H1 (cell line): Measurements from ENCODE around the gene RABGAP1. TPM values are rescaled to one million over a fixed set of nuclear protein-coding genes. Genes with fewer than 3 reads are reported as not detected.

Experiments used
- CTCF ChIA-PET: fragments of 300-600 bp; sonication (Branson Sonifier 250); formaldehyde crosslinking; loops from one replicate; lab custom pipeline; 2021; ENCODE audit not compliant: partially characterized antibody; lab: Charles Lee
- POLR2A ChIA-PET: fragments of 300-600 bp; sonication (Branson Sonifier 250); formaldehyde crosslinking; loops from one replicate; lab custom pipeline; 2021; ENCODE audit warnings: inconsistent platforms; ENCODE audit not compliant: partially characterized antibody; lab: Charles Lee
- DNase-seq, 2 experiments: peaks; one replicate each; pipeline versions ENCODE4 v3.0.0 to v3.0.0-alpha.2; 2010 to 2022; ENCODE audit warnings: low spot score in 2 of 2, low read depth in 1 of 2, mixed read lengths in 1 of 2
- FAIRE-seq: peaks from 2 replicates; lab custom pipeline; 2011; peaks lifted over from hg19 to GRCh38; lab: Jason Lieb, UNC
- H2AFZ ChIP-seq: 2 replicates; pipeline ENCODE4 v1.8.1; 2012; ENCODE audit warnings: low read length, inconsistent platforms
- H2AK5ac ChIP-seq: 2 replicates; pipeline ENCODE4 v1.6.1; 2013; ENCODE audit warnings: low read depth, low read length
- H2BK120ac ChIP-seq: replicated peaks from 2 replicates; pipeline ENCODE3; 2013; ENCODE audit warnings: low read depth, low read length, inconsistent platforms
- H2BK12ac ChIP-seq: 2 replicates; pipeline ENCODE4 v1.6.1; 2013; ENCODE audit warnings: low read depth, low read length
- H2BK15ac ChIP-seq: 2 replicates; pipeline ENCODE4 v1.6.1; 2013; ENCODE audit warnings: low read length
- H2BK20ac ChIP-seq: 2 replicates; pipeline ENCODE4 v1.6.1; 2013; ENCODE audit warnings: low read length
- H2BK5ac ChIP-seq: 2 replicates; pipeline ENCODE4 v1.6.1; 2013; ENCODE audit warnings: low read depth, low read length
- H3K14ac ChIP-seq: 2 replicates; pipeline ENCODE4 v1.6.1; 2013; ENCODE audit warnings: inconsistent platforms; ENCODE audit not compliant: insufficient read length
- H3K18ac ChIP-seq: 2 replicates; pipeline ENCODE4 v1.6.1; 2013; ENCODE audit warnings: low read length; ENCODE audit errors: extremely low read depth
- H3K23ac ChIP-seq: 2 replicates; pipeline ENCODE4 v1.6.1; 2013; ENCODE audit warnings: inconsistent platforms; ENCODE audit not compliant: insufficient read length
- H3K23me2 ChIP-seq: 2 replicates; pipeline ENCODE4 v1.6.1; 2013; ENCODE audit warnings: low read depth, low read length
- H3K27ac ChIP-seq: 2 replicates; pipeline ENCODE4 v1.6.1; 2011; ENCODE audit warnings: low read depth, low read length, inconsistent platforms
- H3K27me3 ChIP-seq, 4 experiments: replicated peaks in 1 of 4; 1 replicate in 1 of 4; 2 replicates in 3 of 4; pipeline versions ENCODE4 v1.6.1 to v1.8.1; 2011 to 2013; ENCODE audit warnings: low read length in 3 of 4, mild to moderate bottlenecking in 3 of 4, inconsistent platforms in 2 of 4, mixed read lengths in 2 of 4, moderate library complexity in 1 of 4; ENCODE audit not compliant: control insufficient read depth in 3 of 4, insufficient read depth in 3 of 4; ENCODE audit errors: extremely low read depth in 1 of 4
- H3K36me3 ChIP-seq, 4 experiments: 2 replicates each; pipeline versions ENCODE4 v1.6.1 to v1.8.1; 2011 to 2013; ENCODE audit warnings: mild to moderate bottlenecking in 4 of 4, low read length in 3 of 4, moderate library complexity in 2 of 4, control low read depth in 1 of 4, inconsistent platforms in 1 of 4; ENCODE audit not compliant: insufficient read depth in 4 of 4, control insufficient read depth in 2 of 4
- H3K4ac ChIP-seq: replicated peaks from 2 replicates; pipeline ENCODE3; 2013; ENCODE audit warnings: low read length, low read depth, mixed read lengths, inconsistent platforms; ENCODE audit not compliant: insufficient read length
- H3K4me1 ChIP-seq, 4 experiments: replicated peaks in 1 of 4; 1 replicate in 1 of 4; 2 replicates in 3 of 4; pipeline versions ENCODE4 v1.6.1 to v1.8.1; 2011 to 2013; ENCODE audit warnings: low read length in 3 of 4, inconsistent platforms in 2 of 4, mixed read lengths in 1 of 4; ENCODE audit not compliant: insufficient read depth in 4 of 4, control insufficient read depth in 3 of 4
- H3K4me2 ChIP-seq, 2 experiments: 2 replicates each; pipeline versions ENCODE4 v1.6.1 to v1.8.1; 2011 to 2013; ENCODE audit warnings: low read depth in 2 of 2, low read length in 2 of 2, control low read depth in 1 of 2, inconsistent platforms in 1 of 2, mild to moderate bottlenecking in 1 of 2; ENCODE audit not compliant: insufficient read depth in 1 of 2
- H3K4me3 ChIP-seq, 4 experiments: fragments of 200-600, 300-600 bp in 1 of 4; sonication (generic), shearing (Covaris generic), sonication (Bioruptor Twin) in 1 of 4; 2 replicates each; pipeline versions ENCODE4 v1.5.1 to v1.8.1; 2011 to 2016; ENCODE audit warnings: low read length in 4 of 4, low read depth in 3 of 4, control low read depth in 2 of 4, inconsistent platforms in 2 of 4, mild to moderate bottlenecking in 2 of 4, mixed read lengths in 1 of 4, moderate library complexity in 1 of 4; ENCODE audit not compliant: insufficient read depth in 2 of 4; ENCODE audit errors: extremely low read depth in 1 of 4
- H3K56ac ChIP-seq: replicated peaks from 2 replicates; pipeline ENCODE3; 2013; ENCODE audit warnings: low read depth, mild to moderate bottlenecking, mixed read lengths, low read length, inconsistent platforms; ENCODE audit not compliant: insufficient read length
- H3K79me1 ChIP-seq: 2 replicates; pipeline ENCODE4 v1.6.1; 2013; ENCODE audit warnings: low read depth, low read length, control low read depth
- H3K79me2 ChIP-seq, 2 experiments: 2 replicates each; pipeline versions ENCODE4 v1.6.1 to v1.8.1; 2012 to 2013; ENCODE audit warnings: low read length in 2 of 2, mild to moderate bottlenecking in 2 of 2, inconsistent platforms in 1 of 2; ENCODE audit not compliant: insufficient read depth in 2 of 2, control insufficient read depth in 1 of 2
- H3K9ac ChIP-seq, 4 experiments: replicated peaks in 1 of 4; 1 replicate in 1 of 4; 2 replicates in 3 of 4; pipeline versions ENCODE4 v1.6.1 to v1.8.1; 2011 to 2013; ENCODE audit warnings: low read depth in 3 of 4, low read length in 3 of 4, control low read depth in 2 of 4, mild to moderate bottlenecking in 2 of 4, moderate library complexity in 2 of 4, inconsistent platforms in 1 of 4; ENCODE audit errors: extremely low read depth in 1 of 4
- H3K9me3 ChIP-seq, 2 experiments: 2 replicates each; pipeline versions ENCODE4 v1.6.1 to v1.8.1; 2012 to 2013; ENCODE audit warnings: mild to moderate bottlenecking in 2 of 2, moderate library complexity in 2 of 2, control low read depth in 1 of 2, inconsistent platforms in 1 of 2, low read depth in 1 of 2, low read length in 1 of 2, mixed read lengths in 1 of 2; ENCODE audit not compliant: insufficient read depth in 2 of 2
- H4K20me1 ChIP-seq, 2 experiments: replicated peaks in 1 of 2; 2 replicates each; pipeline versions ENCODE3 to v1.8.1; 2011 to 2013; ENCODE audit warnings: inconsistent platforms in 2 of 2, low read length in 2 of 2, mild to moderate bottlenecking in 1 of 2; ENCODE audit not compliant: insufficient read depth in 2 of 2, control insufficient read depth in 1 of 2
- H4K5ac ChIP-seq: 2 replicates; pipeline ENCODE4 v1.6.1; 2013; ENCODE audit warnings: low read length, low read depth, mixed read lengths, inconsistent platforms; ENCODE audit not compliant: insufficient read length
- H4K8ac ChIP-seq: 2 replicates; pipeline ENCODE4 v1.8.0; 2013; ENCODE audit warnings: mild to moderate bottlenecking, moderate library complexity, low read length, inconsistent platforms; ENCODE audit not compliant: insufficient read depth; ENCODE audit errors: extremely low read depth
- H4K91ac ChIP-seq: replicated peaks from 2 replicates; pipeline ENCODE3; 2013; ENCODE audit warnings: low read length, mixed read lengths, inconsistent platforms; ENCODE audit not compliant: insufficient read length
- JUN ChIP-seq: IDR thresholded peaks from 2 replicates; pipeline ENCODE4 v1.6.1; 2011; ENCODE audit warnings: low read depth, mild to moderate bottlenecking, improper control_type of control experiment, low read length
- RAD21 ChIP-seq, 2 experiments: IDR thresholded peaks in 1 of 2; conservative IDR thresholded peaks in 1 of 2; 2 replicates each; pipeline ENCODE4 v1.6.1; 2011; ENCODE audit warnings: low read depth in 2 of 2, low read length in 2 of 2, improper control_type of control experiment in 1 of 2, inconsistent platforms in 1 of 2, mild to moderate bottlenecking in 1 of 2, moderate library complexity in 1 of 2
- SP4 ChIP-seq: IDR thresholded peaks from 2 replicates; pipeline ENCODE4 v1.6.1; 2012; ENCODE audit warnings: low read length, inconsistent platforms
- WGBS, 2 experiments: shearing (Covaris generic) in 1 of 2; methylation state at CpG; one replicate each; pipeline versions ENCODE4 v1.1.6 to v1.1.7; 2013 to 2015; ENCODE audit warnings: low lambda C conversion rate in 2 of 2, mixed read lengths in 2 of 2, inconsistent platforms in 1 of 2, low coverage in 1 of 2, missing lambda C conversion rate in 1 of 2; ENCODE audit not compliant: insufficient replicate concordance in 2 of 2, insufficient coverage in 1 of 2, insufficient read length in 1 of 2; ENCODE audit errors: extremely low coverage in 1 of 2, missing lambda C conversion rate in 1 of 2; 5-methylcytosine and 5-hydroxymethylcytosine counted together
- polyA plus RNA-seq, 7 experiments: library from polyadenylated mRNA; depleted of rRNA in 3 of 7; stranded (reverse) in 5 of 7; unstranded in 2 of 7; fragments of >200 nt in 5 of 7; fragments of 200-250 nt in 2 of 7; gene quantifications; 1 replicate in 5 of 7; 2 replicates in 1 of 7; 4 replicates in 1 of 7; pipeline versions ENCODE4 v1.2.1 to v1.2.3, GENCODE V29; 2011 to 2013; ENCODE audit warnings: missing spikeins in 2 of 7, mixed read lengths in 2 of 7
- total RNA-seq: library from RNA; stranded (reverse); fragmentation: NEBNext Ultra II Directional; extraction: Animal tissue kit (Norgen Biotek cat#: 25700); gene quantifications from 2 replicates; pipeline ENCODE4 v1.2.1, GENCODE V29; 2021

Gene RABGAP1
- total and polyA plus RNA-seq, 2 of the 8 experiments (the other 6 are each of a cell fraction or from before 2014, with no cell fraction given) = 15.7 to 38.3 TPM

DNA sequence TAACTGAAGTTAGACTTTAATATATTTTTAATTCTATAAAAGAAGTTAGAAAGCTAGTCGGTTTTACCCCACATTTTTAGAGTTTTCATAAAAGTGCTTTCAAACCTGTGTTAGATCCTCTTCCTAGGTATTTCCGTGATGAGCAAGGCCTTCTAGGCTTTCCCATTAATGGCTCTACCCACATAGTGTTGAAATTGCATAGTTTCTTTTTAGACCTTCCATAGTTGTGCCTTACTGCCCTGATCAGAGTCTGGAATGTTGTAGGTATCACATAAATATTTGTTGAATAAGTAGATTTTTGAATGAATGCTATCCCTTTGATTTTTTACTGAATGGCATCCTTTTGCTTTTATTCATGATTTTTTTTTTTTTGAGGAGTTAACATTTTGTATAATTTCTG lies 47.3 kb downstream of the RABGAP1 start:
- POLR2A ChIA-PET = no interaction called here
- no peaks in the 10 kb centered on the region for H3K4me1 ChIP-seq
- H3K27ac ChIP-seq = no peak overlapping the region
- whole genome bisulfite sequencing, 2 experiments = 98% methylated on average over 2 of the region's 2 CpGs; no CpG with 5 or more reads in 1 of the 2 experiments
- H2BK5ac ChIP-seq = no peak overlapping the region
- H3K79me2 ChIP-seq = no peaks in the 10 kb centered on the region
- H2BK20ac ChIP-seq = no peak overlapping the region
- H4K91ac ChIP-seq = no peak overlapping the region
- no peaks in the 10 kb centered on the region for H3K9me3 ChIP-seq
- no peaks in the 10 kb centered on the region; the same call in 1 of the 2 replicates for H3K79me1 ChIP-seq
- no peak overlapping the region for H4K8ac ChIP-seq
- no peak overlapping the region for H3K23ac ChIP-seq
- no peak overlapping the region for H3K18ac ChIP-seq
- H3K4ac ChIP-seq = no peak overlapping the region
- no peak overlapping the region for H4K5ac ChIP-seq
- H2BK12ac ChIP-seq = no peak overlapping the region
- FAIRE-seq = no peak
- peaks cover 6 to 52% (median 24%) of the 10 kb centered on the region in 4 experiments for H3K36me3 ChIP-seq
- no peak overlapping the region for H2BK15ac ChIP-seq
- no peak overlapping the region for H3K14ac ChIP-seq
- DNase-seq = no peak
- no peaks in the 10 kb centered on the region for H3K23me2 ChIP-seq
- CTCF ChIA-PET = interaction anchor here (1.4 kb wide), 2 partner anchors 28 to 35 kb away, joined by 3 to 4 read pairs; no protein-coding TSS in a partner anchor
- H3K56ac ChIP-seq = no peak overlapping the region
- no peak overlapping the region for H2BK120ac ChIP-seq
- no peak overlapping the region for H2AK5ac ChIP-seq
- peaks cover 0 to 2% of the 10 kb centered on the region in 2 experiments for H4K20me1 ChIP-seq
- H3K9ac ChIP-seq = no peak overlapping the region
- no peak overlapping the region for H2AFZ ChIP-seq
- no peaks in the 10 kb centered on the region for H3K27me3 ChIP-seq
- no peak overlapping the region for H3K4me2 ChIP-seq
- no peak for TF ChIP-seq SP4
- TF ChIP-seq JUN = no peak
- no peak for TF ChIP-seq RAD21 (IDR thresholded peaks at IDR 0.05 in 1 of 2, conservative IDR thresholded peaks at IDR 0.05 in 1 of 2; ENCODE audit: low read depth in 2 of 2, low read length in 2 of 2)
- TF ChIP-seq, all 59 proteins: peak for 0
- no peak overlapping the region for H3K4me3 ChIP-seq
